Measurements from ENCODE around the gene HDDC2.

HDDC2 gene

GRCh38 chr6:125269328-125269985 lies 32.3 kb downstream of the HDDC2 start:
- no peak for DNase-seq (ENCODE audit: low read depth)

- no peak for DNase-seq (ENCODE audit: low read depth)
Observed at GRCh38 chr6:125268765-125269164, 33.0 kb downstream of the HDDC2 start.

DNA sequence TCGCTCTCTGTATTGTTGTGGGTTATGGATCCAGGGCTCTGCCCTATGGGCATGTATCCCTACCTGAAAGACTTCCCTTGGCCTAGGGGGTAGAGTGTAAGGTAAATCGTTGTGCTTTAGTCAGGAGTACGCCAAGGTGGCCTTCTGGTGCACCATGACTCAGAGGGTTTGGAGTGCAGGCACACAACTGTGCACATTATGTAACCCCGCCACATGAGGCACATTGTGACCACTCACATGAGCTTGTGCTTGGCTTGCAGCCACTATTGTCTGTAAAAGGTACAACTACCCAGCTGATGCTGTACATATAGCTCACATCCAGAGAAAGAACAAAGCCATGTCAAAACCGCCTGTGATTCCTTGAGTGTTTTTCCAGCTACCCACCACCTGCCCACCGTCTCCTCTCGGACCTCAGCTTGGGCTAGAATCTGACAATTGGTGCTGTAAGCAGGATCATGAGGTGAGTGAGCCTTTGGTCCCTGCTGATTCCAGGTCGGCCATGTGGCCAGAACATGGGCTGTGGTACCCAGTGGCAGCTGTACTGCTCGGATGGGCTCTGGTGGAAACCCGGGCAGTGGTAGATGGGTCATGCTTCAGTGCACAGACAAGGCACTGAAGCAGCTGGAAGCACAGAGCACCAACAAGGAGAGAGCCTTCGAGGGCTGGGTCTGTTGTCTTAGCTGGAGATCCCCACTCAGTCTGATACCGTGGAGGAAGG lies 33.8 kb downstream of the HDDC2 start:
- DNase-seq (ENCODE audit: low read depth), result no peak

GRCh38 chr6:125264476-125264875 lies 37.3 kb downstream of the HDDC2 start:
- DNase-seq (ENCODE audit: low read depth), result no peak

DNA sequence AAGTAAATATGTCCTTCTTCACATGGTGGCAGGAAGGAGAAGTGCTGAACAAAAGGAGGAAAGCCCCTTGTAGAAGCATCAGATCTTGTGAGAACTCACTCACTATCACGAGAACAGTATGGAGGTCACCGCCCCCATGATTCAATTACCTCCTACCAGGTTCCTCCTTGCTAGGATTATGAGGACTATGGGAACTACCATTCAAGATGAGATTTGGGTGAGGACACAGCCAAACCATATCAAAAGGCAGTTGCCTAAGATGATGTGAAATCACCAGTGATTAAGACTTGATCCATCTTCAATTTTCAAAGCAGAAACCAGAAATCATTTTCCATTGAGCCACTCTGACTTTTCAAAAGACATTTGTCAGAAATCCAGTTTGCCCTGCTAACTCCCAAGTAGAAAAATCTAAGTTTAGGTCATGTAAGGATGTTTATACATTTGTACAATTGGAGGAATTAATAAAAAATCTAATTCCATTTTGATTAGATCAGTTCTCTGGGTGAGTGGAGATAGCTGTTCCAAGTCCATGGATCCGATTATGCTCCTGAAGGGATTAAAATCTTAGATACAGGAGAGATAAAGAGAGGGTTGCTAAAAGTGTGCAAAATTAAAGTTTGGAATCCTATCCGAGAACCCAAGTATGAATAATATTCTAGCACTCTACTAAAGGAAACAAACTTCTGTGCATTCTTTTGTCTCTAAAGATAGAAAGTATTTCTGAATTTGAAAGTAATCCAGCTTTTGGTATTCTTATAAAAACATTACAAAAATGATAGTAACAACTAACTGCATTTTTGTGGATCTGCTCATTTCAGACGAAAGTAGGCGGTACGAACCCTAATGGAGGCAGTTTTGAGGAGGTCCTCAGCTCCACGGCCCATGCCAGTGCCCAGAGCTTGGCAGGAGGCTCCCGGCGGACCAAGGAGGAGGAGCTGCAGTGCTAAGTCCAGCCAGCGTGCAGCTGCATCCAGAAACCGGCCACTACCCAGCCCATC lies 39.5 kb downstream of the HDDC2 start:
- no peak for DNase-seq (ENCODE audit: low read depth)

DNA sequence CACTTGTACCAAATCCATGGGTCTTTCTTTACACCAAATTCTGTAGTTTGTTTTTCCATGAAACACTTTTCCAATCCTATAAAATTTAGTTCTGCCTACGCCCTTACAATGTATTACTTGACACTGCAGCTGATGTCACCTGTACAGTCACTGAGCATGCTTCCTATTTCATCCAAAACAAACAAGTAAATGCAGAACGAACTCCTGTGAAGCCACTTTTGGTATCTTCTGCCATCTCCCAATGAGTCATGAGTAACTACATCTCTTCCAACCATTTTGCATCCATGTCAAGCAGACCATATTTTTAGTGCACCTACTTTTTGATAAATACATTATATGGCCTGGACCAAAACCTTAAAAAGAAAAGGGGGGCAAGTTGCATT lies 42.4 kb downstream of the HDDC2 start:
- no peak for DNase-seq (ENCODE audit: low read depth)

- DNase-seq (ENCODE audit: low read depth), result no peak
Observed at GRCh38 chr6:125258651-125259353, 43.0 kb downstream of the HDDC2 start.

- no peak for DNase-seq (ENCODE audit: low read depth)
Observed at GRCh38 chr6:125257351-125257750, 44.4 kb downstream of the HDDC2 start.

DNA sequence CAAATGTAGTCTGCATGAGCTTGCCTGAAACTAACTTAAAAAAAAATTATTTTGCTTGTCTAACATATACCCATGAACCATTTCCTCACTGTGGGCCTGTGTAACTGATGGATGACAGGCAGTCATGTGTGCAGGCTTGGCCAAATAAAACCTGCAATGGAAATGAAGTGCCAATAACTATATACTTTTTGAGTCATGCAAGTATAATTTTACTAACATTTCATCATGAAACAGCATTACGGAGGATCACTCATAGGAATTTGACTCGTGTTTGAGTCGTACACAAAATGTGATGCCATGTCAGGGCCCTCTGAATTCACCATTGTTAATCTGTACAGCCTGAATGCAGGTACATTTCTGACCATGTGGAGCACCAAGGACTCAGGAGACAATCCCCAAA lies 46.6 kb downstream of the HDDC2 start:
- DNase-seq (ENCODE audit: low read depth), result no peak

GRCh38 chr6:125254321-125254720 lies 47.4 kb downstream of the HDDC2 start:
- no peak for DNase-seq (ENCODE audit: low read depth)

- no peak for DNase-seq (ENCODE audit: low read depth)
Observed at GRCh38 chr6:125253881-125254280, 47.9 kb downstream of the HDDC2 start.

GRCh38 chr6:125252891-125253290 lies 48.9 kb downstream of the HDDC2 start:
- DNase-seq (ENCODE audit: low read depth), result no peak

DNA sequence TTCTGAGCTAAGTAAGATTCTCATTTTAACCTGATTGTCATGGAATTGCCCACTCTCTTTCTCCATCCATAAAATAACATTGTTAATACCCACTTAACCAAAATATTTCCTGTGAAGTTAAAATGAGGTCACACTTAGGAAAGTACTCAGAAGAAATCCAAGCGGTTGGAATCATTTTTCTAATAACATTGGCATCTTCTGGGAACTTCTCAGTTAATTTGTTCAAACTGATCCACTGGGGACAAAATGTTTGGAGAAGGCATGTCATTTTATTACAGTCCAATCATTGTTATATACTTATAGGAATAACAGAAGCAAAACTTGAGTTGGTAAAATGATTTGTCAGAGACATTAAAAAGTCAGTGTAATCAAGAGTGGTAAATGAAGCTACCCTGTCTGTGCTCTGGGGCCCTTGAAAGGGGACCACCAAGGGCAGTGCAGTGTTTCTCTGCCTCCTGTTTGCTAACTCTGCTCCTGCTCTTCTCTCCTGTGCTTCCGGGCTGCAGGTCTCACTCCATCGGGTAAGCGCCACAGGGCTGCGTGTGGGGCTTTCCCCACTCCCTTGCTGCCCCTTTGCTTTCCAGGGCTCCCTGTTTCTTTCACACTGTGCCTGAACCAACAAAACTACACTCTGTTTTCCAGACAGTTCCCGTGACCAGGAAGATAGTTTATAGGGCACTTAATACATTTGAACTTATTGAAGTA lies 50.1 kb downstream of the HDDC2 start:
- no peak for DNase-seq (ENCODE audit: low read depth)

- DNase-seq (ENCODE audit: low read depth), result no peak
Observed at GRCh38 chr6:125250511-125250910, 51.3 kb downstream of the HDDC2 start.

DNA sequence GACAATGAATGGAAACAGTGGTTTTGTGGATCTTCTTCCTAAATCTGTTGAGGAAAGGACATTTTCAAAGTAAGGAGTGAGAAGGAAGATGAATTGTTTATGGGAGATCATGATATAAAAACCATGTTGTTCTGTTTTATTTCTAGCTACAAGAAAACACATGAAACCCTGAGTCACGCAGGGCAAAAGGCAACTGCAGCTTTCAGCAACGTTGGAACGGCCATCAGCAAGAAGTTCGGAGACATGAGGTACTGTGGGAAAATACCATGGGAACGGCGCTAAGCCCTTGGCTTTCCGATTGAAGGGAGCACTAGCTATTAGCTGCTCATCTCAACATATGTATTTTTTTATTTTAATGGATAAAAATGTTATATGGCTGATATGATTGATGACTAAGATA lies 53.6 kb downstream of the HDDC2 start:
- DNase-seq (ENCODE audit: low read depth), result no peak

DNA sequence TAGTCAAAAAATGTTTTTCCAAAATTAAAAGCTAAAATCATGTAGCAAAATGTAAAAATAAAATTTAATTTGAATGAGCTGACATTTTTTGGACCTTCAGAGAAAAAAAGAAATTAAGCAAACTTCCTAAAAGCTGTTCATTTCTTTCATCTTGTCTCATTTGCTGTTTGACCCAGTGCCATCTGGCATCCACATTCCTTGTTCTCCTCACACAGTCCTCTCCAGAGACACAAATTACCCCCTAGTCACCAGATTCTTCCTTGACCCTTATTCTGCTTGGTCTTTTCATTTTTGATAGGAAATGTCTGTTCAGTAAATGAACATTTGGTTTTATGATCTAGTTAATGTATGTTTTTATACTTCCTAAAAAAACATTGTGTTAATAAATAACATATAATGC lies 55.2 kb downstream of the HDDC2 start:
- no peak for DNase-seq (ENCODE audit: low read depth)

DNA sequence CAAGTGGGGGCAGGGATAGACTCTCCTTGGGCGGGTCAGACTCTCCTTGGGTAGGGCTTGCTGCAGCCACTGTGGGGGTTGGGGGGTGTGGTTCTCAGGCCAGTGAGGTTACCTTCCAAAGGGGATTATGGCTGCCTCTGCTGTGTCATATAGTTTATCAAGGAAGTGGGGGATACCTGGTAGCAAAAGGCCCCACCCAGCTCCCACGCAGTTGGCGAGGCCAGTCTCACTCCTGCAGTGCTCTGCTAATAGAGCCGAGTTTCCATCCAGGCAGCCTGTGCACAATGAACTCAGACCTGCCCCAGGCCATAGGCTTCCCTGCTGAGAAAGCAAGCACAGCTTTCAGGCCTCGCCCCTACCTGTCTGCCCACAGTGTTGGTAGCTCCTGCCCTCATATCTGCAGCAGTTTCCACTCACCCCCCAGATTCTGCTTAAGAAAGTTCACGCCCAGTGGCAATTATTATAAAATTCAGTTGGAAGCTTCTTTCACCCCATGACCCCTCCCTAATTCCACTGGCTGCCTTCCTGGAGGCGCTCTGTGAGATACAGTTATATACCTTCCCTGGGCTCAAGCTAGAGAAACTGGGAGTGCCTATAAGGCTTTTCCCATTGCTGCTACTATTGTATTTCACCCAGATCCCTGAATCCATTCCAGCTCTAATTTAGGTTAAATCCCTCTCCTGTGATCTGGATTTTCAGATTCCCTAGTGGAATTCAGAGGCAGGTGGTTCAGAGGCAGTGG lies 56.1 kb downstream of the HDDC2 start:
- no peak for DNase-seq (ENCODE audit: low read depth)

- no peak for DNase-seq (ENCODE audit: low read depth)
Observed at GRCh38 chr6:125245109-125245508, 56.7 kb downstream of the HDDC2 start.

- DNase-seq (ENCODE audit: low read depth), result no peak
Observed at GRCh38 chr6:125237764-125238163, 64.0 kb downstream of the HDDC2 start.

GRCh38 chr6:125236536-125237327 lies 65.0 kb downstream of the HDDC2 start:
- no peak for DNase-seq (ENCODE audit: low read depth)

Measured in stimulated activated CD4-positive, alpha-beta T cell treated with anti-CD3 and anti-CD28 coated beads, Interleukin-2, amount 100 ng/mL, for 4 hours (primary cell).